HG03469 (cell line): ENCODE results near the gene GALR1.
A peak's percentile ranks its signal among the peaks of the same experiment; 100 is the strongest.
"Not testable (repeated sequence)": the region's sequence is repeated elsewhere in the genome, so short reads cannot be mapped to it uniquely, and the experiment has no call there.

Experiments
- ATAC-seq: cut with Tn5 transposase; IDR thresholded peaks from one replicate; pipeline ENCODE4 v1.9.1; 2021; ENCODE audit warnings: mild to moderate bottlenecking, moderate library complexity, moderate number of reproducible peaks; ENCODE audit not compliant: unreplicated experiment

GALR1 gene, protein sequence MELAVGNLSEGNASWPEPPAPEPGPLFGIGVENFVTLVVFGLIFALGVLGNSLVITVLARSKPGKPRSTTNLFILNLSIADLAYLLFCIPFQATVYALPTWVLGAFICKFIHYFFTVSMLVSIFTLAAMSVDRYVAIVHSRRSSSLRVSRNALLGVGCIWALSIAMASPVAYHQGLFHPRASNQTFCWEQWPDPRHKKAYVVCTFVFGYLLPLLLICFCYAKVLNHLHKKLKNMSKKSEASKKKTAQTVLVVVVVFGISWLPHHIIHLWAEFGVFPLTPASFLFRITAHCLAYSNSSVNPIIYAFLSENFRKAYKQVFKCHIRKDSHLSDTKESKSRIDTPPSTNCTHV

DNA sequence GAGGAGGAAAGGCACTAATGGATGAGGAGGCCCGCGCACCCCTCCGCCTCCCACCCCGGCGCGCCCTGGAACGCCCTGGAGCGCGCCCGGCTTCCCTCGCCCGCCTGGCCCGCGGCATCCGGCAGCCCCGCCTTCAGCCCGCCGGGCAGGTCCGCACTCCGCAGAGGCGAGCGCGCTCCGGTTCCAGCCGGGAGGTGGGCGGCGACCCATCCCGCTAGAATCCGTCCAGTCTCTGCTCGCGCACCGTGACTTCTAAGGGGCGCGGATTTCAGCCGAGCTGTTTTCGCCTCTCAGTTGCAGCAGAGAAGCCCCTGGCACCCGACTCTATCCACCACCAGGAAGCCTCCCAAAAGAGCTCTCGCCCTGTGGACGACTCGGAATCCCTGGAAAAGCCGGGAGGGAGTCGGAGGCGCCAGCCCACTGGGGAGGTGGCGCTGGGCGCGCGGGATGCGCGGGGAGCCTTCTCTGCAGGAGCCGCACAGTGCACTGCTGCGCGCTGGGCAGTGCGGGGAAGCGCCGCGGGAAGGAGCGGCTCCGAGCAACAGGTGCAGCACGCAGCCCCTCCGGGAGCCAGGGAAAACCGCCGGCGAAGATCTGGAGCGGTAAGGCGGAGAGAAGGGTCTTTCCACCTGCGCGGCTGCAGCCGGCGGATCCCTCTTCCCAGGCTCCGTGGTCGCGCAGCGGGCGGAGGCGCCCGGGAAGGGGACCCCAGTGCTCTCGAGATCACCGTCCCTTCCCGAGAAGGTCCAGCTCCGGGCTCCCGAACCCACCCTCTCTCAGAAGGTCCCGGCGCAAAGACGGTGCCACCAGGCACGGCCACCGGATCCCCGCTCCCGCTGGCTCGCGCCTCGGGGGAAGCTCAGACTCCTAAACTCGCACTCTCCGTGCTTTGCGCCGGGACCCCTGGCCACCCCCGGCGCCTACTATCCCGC lies at the start of gene GALR1:
Gene GALR1 (plus strand): TSS at position 280 of the 932 bp plus-strand sequence. CDS start 701 bp downstream, outside the sequence.
- ATAC-seq: no peak

- ATAC-seq: no peak
These were observed 48.1 kb upstream of the GALR1 start for GRCh38 chr18:77201506-77201905.

DNA sequence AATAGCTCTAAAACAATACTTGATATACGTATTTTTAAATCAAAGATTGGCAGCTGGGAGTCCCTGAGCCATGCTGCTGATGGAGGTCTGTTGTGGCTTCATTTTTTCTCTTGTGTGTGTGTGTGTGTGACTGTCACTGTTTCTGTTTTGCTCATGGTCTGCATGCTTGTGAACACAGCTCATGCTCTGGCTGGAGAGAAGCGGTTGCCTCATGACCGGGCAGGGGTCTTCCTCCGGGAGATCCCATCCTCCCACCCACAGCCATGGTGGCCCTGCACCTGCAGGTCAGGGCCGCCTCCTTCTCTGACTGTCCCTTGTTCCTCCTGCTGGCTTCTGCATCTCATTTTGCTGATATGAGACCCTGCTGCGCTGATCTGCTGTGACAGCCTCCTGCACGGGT lies 47.3 kb upstream of the GALR1 start:
- ATAC-seq: no peak

GRCh38 chr18:77203071-77203470 lies 46.6 kb upstream of the GALR1 start:
- no peak for ATAC-seq

DNA sequence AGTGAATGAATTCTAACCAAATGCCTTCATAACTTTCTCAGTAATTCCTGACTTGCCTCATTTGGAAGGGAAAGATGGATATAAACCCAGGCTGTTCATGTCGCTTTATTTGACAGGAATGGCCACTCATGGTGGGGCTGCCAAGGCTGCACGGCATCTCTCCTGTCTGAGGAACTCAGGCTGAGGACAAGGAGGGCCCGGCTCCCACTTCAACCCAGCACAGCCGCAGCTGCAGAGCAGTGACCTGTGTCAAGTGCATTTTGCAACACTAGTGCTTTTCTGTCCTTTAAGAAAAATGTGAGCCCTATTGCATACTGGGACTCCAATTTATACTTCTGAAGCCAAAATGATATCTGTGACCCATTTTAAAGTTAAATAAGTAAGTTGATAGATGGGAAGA lies 45.8 kb upstream of the GALR1 start:
- ATAC-seq: no peak

DNA sequence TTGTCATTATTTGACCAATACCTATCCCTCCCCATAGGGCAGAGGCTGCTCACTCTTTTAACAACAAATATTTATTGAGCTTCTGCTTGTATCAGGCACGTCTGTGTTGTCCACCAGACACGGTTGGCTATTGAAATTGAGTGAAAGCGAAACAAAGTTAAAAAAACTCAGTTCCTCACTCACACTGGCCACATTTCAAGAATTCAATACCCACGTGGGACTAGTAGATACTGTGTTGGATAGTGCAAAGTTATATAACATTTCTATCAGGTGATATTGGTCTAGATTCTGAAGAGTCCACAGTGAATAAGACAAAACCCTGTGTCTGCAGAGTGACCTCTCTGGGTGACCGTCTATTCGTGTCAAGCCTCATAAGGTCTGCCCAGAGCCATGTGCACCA lies 43.9 kb upstream of the GALR1 start:
- ATAC-seq: no peak

- ATAC-seq: no peak
These were observed 42.8 kb upstream of the GALR1 start for GRCh38 chr18:77206676-77207374.

- no peak for ATAC-seq
These were observed 42.1 kb upstream of the GALR1 start for GRCh38 chr18:77207540-77207939.

- ATAC-seq: peak; percentile 74
These were observed 40.7 kb upstream of the GALR1 start for GRCh38 chr18:77208964-77209363.

DNA sequence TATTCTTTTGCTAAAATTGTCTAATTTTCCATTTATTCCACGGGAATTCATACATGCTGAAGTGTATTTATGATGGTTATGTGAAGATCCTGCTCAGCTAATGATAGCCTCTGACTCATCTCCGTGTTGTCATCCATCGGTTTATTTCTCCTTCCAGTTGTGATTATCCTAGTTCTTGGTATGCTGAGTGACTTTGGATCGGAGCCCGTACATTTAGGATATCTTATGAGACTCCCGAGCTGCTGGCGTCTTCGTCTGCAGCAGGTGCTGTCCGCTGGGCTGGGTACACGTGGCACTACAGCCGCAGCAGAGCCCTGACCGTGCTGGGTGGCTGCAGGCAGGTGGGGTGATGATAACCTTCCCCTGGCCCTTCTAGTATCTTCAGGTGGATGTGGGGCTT lies 40.1 kb upstream of the GALR1 start:
- ATAC-seq: no peak

GRCh38 chr18:77210249-77210648 lies 39.4 kb upstream of the GALR1 start:
- no peak for ATAC-seq

- no peak for ATAC-seq
These were observed 31.0 kb upstream of the GALR1 start for GRCh38 chr18:77218642-77219041.

DNA sequence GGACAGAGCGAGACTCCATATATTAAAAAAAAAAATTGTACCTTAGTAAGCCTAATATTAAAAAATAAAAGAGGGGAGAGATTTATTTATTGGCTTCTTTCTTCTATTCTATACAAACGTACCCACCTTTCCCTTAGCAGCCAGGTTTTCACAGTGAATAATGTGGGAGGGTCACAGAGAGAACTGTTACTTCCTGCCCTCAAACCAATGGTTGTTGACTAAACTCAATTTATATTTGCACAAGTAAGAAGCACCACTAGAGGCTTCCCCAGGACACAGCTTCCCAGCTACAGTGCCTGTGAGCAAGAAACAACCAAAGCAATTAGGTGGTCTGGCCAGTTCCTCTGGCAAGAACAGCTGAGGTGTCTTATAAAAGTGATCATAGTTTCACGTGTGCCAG lies 28.9 kb upstream of the GALR1 start:
- ATAC-seq: no peak

GRCh38 chr18:77222464-77222863 lies 27.2 kb upstream of the GALR1 start:
- ATAC-seq: no peak

GRCh38 chr18:77223221-77223639 lies 26.4 kb upstream of the GALR1 start:
- ATAC-seq: no peak

DNA sequence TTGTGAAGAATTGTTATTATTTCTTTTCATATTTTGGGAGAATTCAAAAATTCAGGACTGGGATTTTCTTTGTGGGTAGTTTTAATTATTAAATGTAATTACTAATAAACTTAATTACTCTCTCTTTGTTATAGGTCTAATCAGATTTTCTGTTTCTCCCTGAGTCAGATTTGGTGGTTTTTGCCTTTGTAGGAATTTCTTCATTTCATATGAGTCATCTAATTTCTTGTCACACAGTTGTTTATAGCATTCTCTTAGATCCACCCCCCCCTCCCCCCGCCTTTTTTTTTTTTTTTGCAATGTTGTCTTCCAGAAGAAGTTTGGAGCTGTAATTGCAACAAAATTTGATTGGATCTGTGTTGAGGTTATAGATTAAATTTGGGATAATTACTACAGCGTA lies 26.0 kb upstream of the GALR1 start:
- ATAC-seq: no peak

GRCh38 chr18:77230645-77231044 lies 19.0 kb upstream of the GALR1 start:
- ATAC-seq: no peak

DNA sequence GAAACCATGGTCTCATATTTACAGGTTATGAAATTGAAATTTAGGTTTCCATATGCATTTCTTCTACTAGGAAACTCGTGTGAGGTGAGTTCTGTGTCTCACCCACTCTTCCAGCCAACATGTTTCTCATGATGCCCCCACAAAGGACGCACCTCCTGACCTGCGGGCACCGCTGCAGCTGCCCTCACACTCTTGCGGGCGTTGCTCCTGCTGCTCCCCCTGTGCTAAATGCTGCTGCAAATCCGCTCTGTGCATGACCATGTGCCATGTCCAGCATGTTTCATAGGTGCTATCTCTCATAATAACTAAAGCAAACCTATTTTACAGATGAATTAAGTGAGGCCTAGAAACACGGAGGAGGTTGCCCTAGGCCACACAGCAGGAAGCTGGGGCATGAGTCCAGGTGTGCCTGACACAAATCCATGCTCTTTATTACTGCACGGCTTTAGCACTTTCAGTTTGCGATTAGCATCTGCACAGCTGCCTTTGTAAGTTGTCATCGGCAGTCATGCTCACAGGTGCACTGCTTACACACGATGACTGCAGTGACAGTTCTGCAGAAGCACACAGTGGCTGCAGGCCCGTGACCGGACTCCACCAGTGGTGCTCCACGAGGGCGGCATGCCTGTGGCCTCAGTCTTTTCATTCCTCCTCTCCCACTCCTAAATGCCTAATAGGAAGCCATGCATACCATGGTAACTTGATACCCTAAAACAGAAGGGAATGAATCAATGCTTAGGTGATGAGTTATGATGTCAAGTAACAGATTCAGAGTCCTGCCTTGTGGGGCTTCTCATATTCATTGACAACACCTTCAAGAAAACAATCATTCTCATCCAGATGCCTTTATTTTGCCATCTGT lies 14.9 kb upstream of the GALR1 start:
- ATAC-seq: no peak

- not testable (repeated sequence) for ATAC-seq
These were observed 10.4 kb upstream of the GALR1 start for GRCh38 chr18:77239285-77239684.

- ATAC-seq: no peak
These were observed 627 bp upstream of the GALR1 start for GRCh38 chr18:77248873-77249568.
